Neural progenitor cell (in vitro differentiated cells): ENCODE results near the gene MYRIP.

Experiments used
- EZH2 ChIP-seq: fragments of 200-600 bp; sonication (generic); IDR thresholded peaks from 2 replicates; pipeline ENCODE4 v1.6.1; 2017; ENCODE audit warnings: antibody characterized with exemption, mild to moderate bottlenecking, moderate library complexity
- EZH2phosphoT487 ChIP-seq: fragments of 200-600 bp; sonication (generic); IDR thresholded peaks from 2 replicates; pipeline ENCODE4 v1.6.1; 2017; ENCODE audit warnings: antibody characterized with exemption
- TF ChIP-seq, protein P1 (sequence below): fragments of 200-600 bp; sonication (generic); IDR thresholded peaks from 2 replicates; pipeline ENCODE4 v1.5.1; 2017; ENCODE audit warnings: antibody characterized with exemption, mild to moderate bottlenecking

DNA sequence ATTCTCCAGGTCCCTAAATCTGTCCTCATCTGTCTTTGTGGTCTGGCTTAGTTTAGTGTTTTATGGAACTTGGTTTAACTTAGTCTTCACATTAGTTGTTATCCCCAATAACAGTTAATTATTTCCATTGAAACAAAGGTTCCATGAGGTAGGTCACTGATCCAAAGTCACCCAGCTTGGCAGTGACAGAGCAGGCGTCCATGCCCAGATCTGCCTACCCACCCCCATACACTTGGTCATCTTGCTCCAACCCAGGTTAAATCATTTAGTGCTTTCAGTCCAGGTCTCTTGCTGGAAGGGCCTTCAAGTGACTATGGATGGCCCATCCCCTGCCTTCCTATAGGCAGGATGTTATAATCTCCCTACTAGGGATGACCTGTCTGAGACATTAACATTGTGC is 127.4 kb downstream of the MYRIP start:
- TF ChIP-seq EZH2 (no peak), EZH2phosphoT487 (no peak)
- TF ChIP-seq, protein P1, sequence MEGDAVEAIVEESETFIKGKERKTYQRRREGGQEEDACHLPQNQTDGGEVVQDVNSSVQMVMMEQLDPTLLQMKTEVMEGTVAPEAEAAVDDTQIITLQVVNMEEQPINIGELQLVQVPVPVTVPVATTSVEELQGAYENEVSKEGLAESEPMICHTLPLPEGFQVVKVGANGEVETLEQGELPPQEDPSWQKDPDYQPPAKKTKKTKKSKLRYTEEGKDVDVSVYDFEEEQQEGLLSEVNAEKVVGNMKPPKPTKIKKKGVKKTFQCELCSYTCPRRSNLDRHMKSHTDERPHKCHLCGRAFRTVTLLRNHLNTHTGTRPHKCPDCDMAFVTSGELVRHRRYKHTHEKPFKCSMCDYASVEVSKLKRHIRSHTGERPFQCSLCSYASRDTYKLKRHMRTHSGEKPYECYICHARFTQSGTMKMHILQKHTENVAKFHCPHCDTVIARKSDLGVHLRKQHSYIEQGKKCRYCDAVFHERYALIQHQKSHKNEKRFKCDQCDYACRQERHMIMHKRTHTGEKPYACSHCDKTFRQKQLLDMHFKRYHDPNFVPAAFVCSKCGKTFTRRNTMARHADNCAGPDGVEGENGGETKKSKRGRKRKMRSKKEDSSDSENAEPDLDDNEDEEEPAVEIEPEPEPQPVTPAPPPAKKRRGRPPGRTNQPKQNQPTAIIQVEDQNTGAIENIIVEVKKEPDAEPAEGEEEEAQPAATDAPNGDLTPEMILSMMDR: no peak
